GM12864 (cell line): ENCODE results near the gene PAEP.

ENCODE experiments used
- DNase-seq: peaks from one replicate; pipeline ENCODE4 v3.0.0-alpha.2; 2011; ENCODE audit warnings: low read depth
- H3K4me3 ChIP-seq: 2 replicates; pipeline ENCODE4 v1.5.1; 2011; ENCODE audit warnings: mild to moderate bottlenecking, low read depth, low read length, control low read depth
- TF ChIP-seq, protein P1 (sequence below): IDR thresholded peaks from 2 replicates; pipeline ENCODE4 v1.5.1; 2011; ENCODE audit warnings: low read depth, mild to moderate bottlenecking, moderate library complexity, low read length, control low read depth, inconsistent platforms; ENCODE audit errors: missing control alignments

Gene PAEP

GRCh38 chr9:135588371-135588770 is 26.8 kb downstream of the PAEP start:
- no peak for DNase-seq
- TF ChIP-seq, protein P1, sequence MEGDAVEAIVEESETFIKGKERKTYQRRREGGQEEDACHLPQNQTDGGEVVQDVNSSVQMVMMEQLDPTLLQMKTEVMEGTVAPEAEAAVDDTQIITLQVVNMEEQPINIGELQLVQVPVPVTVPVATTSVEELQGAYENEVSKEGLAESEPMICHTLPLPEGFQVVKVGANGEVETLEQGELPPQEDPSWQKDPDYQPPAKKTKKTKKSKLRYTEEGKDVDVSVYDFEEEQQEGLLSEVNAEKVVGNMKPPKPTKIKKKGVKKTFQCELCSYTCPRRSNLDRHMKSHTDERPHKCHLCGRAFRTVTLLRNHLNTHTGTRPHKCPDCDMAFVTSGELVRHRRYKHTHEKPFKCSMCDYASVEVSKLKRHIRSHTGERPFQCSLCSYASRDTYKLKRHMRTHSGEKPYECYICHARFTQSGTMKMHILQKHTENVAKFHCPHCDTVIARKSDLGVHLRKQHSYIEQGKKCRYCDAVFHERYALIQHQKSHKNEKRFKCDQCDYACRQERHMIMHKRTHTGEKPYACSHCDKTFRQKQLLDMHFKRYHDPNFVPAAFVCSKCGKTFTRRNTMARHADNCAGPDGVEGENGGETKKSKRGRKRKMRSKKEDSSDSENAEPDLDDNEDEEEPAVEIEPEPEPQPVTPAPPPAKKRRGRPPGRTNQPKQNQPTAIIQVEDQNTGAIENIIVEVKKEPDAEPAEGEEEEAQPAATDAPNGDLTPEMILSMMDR: no peak
- no peak overlapping the region for H3K4me3 ChIP-seq

DNA sequence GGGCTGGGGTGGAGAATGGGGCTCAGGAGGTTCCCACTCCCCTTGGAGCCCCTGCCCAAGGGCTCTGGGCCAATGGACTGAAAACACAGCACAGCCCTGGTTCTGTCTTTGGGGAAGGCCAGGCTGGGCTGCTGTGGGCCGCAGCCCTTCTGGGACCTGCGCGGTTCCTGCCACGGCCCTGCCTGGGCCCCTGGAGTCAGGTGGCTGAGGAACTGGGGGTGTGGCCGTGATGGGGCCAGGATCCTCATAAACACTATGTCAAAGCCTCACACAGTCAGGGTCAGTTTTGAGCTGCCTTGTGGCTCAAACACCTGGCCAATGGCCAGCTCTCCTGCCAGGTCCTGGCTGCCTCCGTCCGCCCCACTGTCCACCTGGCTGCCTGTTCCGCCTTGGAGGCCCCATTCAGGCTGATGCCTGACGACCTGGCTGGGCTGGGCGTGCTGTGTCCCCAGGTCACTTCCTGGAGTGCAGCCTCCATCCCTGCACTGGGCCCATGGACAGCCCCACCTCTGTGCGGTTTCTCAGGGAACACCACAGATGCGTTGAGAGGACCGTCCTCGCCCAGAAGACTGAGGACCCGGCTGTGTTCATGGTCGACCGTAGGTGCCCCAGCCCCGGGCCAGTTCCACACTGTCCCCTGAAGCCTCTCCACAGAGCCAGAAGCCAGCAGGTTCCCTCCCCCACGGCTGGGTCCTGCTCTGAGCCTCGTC is 27.5 kb downstream of the PAEP start:
- no peak for DNase-seq
- TF ChIP-seq, protein P1: no peak
- H3K4me3 ChIP-seq: no peak overlapping the region

DNA sequence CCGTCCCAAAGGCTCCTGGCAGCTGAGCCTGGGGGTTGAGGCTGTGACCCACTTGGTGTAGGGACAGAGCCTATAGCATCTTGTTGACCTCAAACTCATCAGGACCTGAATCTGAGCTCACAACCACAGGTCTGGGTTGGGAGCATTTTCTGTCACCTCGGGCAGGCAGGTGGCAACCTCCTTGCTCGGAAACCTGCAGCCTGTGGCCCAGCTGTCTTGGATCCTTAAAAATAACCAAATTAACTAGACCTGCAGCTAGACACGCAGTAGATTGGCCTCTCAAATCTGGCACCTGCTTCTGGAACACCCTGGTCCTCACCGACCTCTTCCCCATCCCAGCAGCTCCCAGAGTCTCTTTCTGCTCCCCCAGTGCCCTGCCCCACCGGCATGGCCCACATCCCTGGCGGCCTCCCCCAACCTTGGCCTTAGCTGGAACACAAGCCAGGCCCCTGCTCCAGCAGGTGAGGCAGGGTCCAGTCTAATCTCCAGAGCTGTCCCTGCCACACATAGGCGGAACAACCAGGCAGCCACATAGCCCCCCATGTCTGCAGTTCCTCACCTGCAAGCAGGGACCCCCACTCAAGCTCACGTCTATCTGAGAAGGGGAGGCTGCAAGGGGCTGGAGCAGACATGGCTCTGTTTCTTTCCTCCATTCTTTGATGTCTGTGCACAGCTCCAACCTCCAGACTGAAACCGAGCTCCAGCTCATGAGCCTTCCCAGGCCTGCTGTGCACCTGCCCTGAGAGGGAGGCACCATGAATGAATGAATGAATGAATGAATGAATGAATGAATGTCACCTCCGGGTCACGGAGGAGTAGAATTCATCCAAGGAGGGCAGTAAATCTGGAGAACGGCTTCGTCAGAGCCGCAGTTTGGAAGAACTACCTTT is 28.3 kb downstream of the PAEP start:
- no peak overlapping the region for H3K4me3 ChIP-seq
- no peak for DNase-seq
- TF ChIP-seq, protein P1: no peak

DNA sequence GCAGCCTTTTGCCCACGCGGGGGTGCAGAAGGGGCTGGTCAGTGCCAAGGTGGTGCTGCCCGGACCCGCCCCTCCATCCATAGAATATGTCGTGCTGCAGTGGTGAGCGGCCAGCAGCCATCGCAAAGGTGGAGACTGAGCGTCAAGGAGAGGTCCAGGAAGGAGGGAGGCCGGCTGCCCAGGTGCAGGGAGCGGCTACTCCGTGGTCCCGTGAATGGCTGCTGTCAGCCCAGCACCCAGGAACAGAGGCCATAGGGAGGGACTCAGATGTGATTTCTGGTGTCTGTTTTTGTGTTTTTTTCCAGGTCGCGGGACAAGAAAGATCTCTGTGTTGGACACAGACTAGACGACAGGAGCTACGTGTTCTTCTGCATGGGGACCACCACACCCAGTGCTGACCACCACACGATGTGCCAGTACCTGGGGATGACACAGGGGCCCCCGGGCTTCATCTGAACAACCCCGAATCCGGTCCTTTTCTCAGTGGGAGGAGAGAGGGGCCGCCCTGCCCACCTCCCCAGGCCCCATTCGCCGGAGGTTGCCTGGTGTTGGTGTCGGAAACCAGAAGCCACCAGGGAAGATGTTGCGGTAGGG is 29.0 kb downstream of the PAEP start:
- TF ChIP-seq, protein P1: no peak
- no peak for DNase-seq
- H3K4me3 ChIP-seq: no peak overlapping the region

- TF ChIP-seq, protein P1: no peak
- no peak for DNase-seq
Measured at GRCh38 chr9:135591506-135592330, 30.2 kb downstream of the PAEP start.

DNA sequence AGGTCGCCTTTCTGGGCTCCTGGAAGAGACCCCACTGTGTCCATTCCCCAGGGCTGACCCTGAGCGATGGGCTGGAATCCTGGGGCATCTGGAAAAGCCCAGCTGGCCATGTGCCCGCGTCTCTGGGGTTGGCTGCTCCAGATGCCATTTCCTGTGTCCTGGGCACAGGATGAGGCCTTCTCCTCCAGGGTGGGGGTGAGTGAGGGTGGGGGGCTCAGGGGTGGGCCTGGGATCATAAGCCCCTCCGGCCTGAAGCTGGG is 30.7 kb downstream of the PAEP start:
- TF ChIP-seq, protein P1: no peak
- H3K4me3 ChIP-seq: no peak overlapping the region
- DNase-seq: no peak

More at GRCh38 chr9:135591506-135592330, 30.2 kb downstream of the PAEP start:
- H3K4me3 ChIP-seq: no peak overlapping the region
